OCI-LY7 (cell line): ENCODE results near the gene ZFHX3. TPM values are rescaled to one million over a fixed set of nuclear protein-coding genes. Genes with fewer than 3 reads are reported as not detected.

Source experiments
- BruUV-seq: library from RNA; stranded (reverse); fragments of 400-500 nt; replicated peaks from 2 replicates; lab custom pipeline; 2021; lab: Mats Ljungman, UMichigan
- CTCF ChIA-PET: fragments of 300-600 bp; sonication (Branson Sonifier 250); formaldehyde crosslinking; loops from one replicate; lab custom pipeline; 2022; ENCODE audit warnings: antibody characterized with exemption; ENCODE audit not compliant: unreplicated experiment; lab: Charles Lee
- POLR2A ChIA-PET: fragments of 300-600 bp; sonication (Branson Sonifier 250); formaldehyde crosslinking; loops from one replicate; lab custom pipeline; 2022; ENCODE audit warnings: antibody characterized with exemption; lab: Charles Lee
- DNase-seq: peaks from one replicate; pipeline ENCODE4 v3.0.0-alpha.2; 2015; ENCODE audit warnings: low spot score
- H2AFZ ChIP-seq: fragments of 200-600 bp; sonication (generic), shearing (Covaris generic); 2 replicates; pipeline ENCODE4 v1.6.1; 2014; ENCODE audit warnings: mild to moderate bottlenecking, antibody characterized with exemption, low read length, moderate library complexity
- H3K27ac ChIP-seq: fragments of 200-600 bp; sonication (generic); 2 replicates; pipeline ENCODE4 v1.5.1; 2014; ENCODE audit warnings: mixed run types, low read depth, mild to moderate bottlenecking, moderate library complexity, low read length, inconsistent platforms; ENCODE audit not compliant: poor library complexity, severe bottlenecking
- H3K36me3 ChIP-seq: fragments of 200-600 bp; sonication (generic); 2 replicates; pipeline ENCODE4 v1.6.1; 2014; ENCODE audit warnings: mild to moderate bottlenecking, antibody characterized with exemption, low read length, moderate library complexity, mixed read lengths; ENCODE audit not compliant: insufficient read depth
- H3K4me1 ChIP-seq: fragments of 200-600 bp; sonication (generic); 2 replicates; pipeline ENCODE4 v1.5.1; 2014; ENCODE audit warnings: mild to moderate bottlenecking, low read length; ENCODE audit not compliant: insufficient read depth, poor library complexity, severe bottlenecking
- H3K4me2 ChIP-seq: fragments of 200-600 bp; sonication (generic); 2 replicates; pipeline ENCODE4 v1.6.1; 2014; ENCODE audit warnings: mild to moderate bottlenecking, low read length
- H3K4me3 ChIP-seq: fragments of 200-600 bp; sonication (generic); 2 replicates; pipeline ENCODE4 v1.5.1; 2014; ENCODE audit warnings: mild to moderate bottlenecking, low read depth, low read length; ENCODE audit not compliant: poor library complexity, severe bottlenecking
- H3K79me2 ChIP-seq: fragments of 200-600 bp; sonication (generic); 2 replicates; pipeline ENCODE4 v1.6.1; 2016; ENCODE audit warnings: low read depth, mild to moderate bottlenecking, low read length, moderate library complexity, mixed read lengths; ENCODE audit not compliant: insufficient read depth
- H3K9me2 ChIP-seq: fragments of 200-600 bp; sonication (generic); 2 replicates; pipeline ENCODE4 v1.6.1; 2016; ENCODE audit warnings: mild to moderate bottlenecking, low read length, mixed read lengths; ENCODE audit not compliant: insufficient read depth
- H3K9me3 ChIP-seq: fragments of 200-600 bp; sonication (generic); 2 replicates; pipeline ENCODE4 v1.6.1; 2014; ENCODE audit warnings: mild to moderate bottlenecking, mixed run types, low read length, mixed read lengths
- H4K20me1 ChIP-seq: fragments of 200-600 bp; sonication (generic); 2 replicates; pipeline ENCODE4 v1.6.1; 2014; ENCODE audit warnings: mild to moderate bottlenecking, antibody characterized with exemption, low read length, moderate library complexity, mixed read lengths; ENCODE audit not compliant: insufficient read depth
- CTCF ChIP-seq: fragments of 200-600 bp; sonication (generic); conservative IDR thresholded peaks from 2 replicates; pipeline ENCODE4 v1.5.1; 2014; ENCODE audit warnings: mild to moderate bottlenecking, antibody characterized with exemption, low read length, moderate library complexity, mixed read lengths
- EZH2phosphoT487 ChIP-seq: fragments of 200-600 bp; sonication (generic); IDR thresholded peaks from 2 replicates; pipeline ENCODE4 v1.6.1; 2018; ENCODE audit warnings: low read depth, borderline replicate concordance, mild to moderate bottlenecking, mixed run types, antibody characterized with exemption, low read length, moderate library complexity, mixed read lengths
- intact Hi-C: fragments of 100-400 bp; cut with micrococcal nuclease; formaldehyde crosslinking; loops from one replicate; pipeline ENCODE4 v1.10.0; 2022; ENCODE audit not compliant: unreplicated experiment
- total RNA-seq, 2 experiments: library from RNA; depleted of rRNA in 1 of 2; stranded (reverse); fragments of >200 nt in 1 of 2; shearing (Covaris generic) in 1 of 2; gene quantifications; 2 replicates each; pipeline ENCODE4 v1.2.3, GENCODE V29; 2014 to 2022

Gene ZFHX3
- total RNA-seq, 2 experiments from 2014 or later: 1.3 to 6.2 TPM

DNA sequence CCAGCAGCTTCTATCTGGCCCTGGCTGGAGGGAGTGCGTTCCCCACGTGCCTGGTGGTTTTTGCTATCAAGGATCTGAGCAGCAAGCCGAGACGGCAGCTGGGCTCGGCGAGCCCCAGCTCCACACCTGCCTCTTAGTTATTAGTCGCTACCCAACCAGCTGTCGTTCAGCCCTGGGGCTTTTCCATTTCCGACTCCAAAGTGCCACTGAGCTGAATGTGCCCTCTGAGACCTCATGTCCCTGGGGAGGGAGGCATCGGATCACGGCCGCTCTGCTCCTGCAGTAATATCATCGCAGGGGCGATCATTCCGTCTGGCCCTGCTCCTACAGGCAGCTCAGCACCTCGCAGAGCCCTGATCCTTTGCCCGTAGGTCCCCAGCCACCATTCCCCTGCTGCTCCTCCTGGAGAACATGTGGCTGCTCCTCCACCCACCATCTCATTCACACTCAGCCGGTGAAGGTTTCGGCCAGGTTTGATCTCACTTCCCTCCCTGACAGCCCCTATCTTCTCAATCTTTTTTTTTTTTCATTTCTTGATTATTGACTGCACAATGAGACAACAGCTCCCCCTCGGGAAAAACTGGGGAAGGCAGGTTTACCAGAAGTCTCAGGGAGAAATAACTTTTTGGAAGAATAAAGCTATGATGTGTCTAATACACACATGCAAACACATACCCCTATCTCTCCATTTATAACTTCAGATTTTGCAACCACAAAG lies 86.7 kb downstream of the ZFHX3 start:
- Histone ChIP-seq H3K4me2 (no peak overlapping the region), H3K27ac (no peak overlapping the region), H3K4me1 (no peaks in the 10 kb centered on the region), H3K79me2 (no peaks in the 10 kb centered on the region), H4K20me1 (no peaks in the 10 kb centered on the region), H3K9me3 (no peaks in the 10 kb centered on the region), H2AFZ (no peak overlapping the region), H3K9me2 (no peaks in the 10 kb centered on the region), H3K36me3 (no peaks in the 10 kb centered on the region), H3K4me3 (no peak overlapping the region)
- CTCF ChIA-PET: no interaction called here
- BruUV-seq: no TSS peak
- DNase-seq: no peak
- intact Hi-C loops: no loop called here
- POLR2A ChIA-PET: no interaction called here
- no peak for TF ChIP-seq EZH2phosphoT487
- TF ChIP-seq CTCF: peak; percentile 37; the same call in 1 of the 2 replicates

DNA sequence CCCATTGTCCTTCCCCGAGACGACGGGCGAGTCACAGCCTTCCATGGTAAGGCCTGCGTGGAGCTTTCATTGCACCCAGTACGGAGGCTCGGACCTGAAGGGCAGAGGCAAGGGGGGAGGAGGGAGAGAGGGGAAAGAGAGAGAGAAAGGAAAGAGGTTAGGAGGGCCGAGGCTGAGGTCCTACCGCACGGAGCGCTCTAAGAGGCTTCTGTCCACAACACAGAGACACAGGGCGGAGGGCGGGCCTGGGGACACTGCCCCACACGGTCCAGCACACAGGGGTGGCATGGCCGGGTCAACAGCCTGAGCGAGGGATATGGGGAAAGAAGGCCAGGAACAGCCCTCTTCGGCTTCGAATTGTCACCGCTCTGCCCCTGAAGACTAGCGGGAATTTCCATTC lies 87.8 kb downstream of the ZFHX3 start:
- Histone ChIP-seq H3K9me3 (no peaks in the 10 kb centered on the region), H2AFZ (no peak overlapping the region), H3K79me2 (no peaks in the 10 kb centered on the region), H3K4me2 (no peak overlapping the region), H3K4me1 (no peaks in the 10 kb centered on the region), H3K9me2 (no peaks in the 10 kb centered on the region), H3K36me3 (no peaks in the 10 kb centered on the region), H3K4me3 (no peak overlapping the region), H3K27ac (no peak overlapping the region), H4K20me1 (no peaks in the 10 kb centered on the region)
- TF ChIP-seq CTCF (no peak), EZH2phosphoT487 (no peak)
- intact Hi-C loops: no loop called here
- POLR2A ChIA-PET: no interaction called here
- CTCF ChIA-PET: no interaction called here
- BruUV-seq: no TSS peak
- DNase-seq: no peak

GRCh38 chr16:72959301-72959996 lies 88.5 kb downstream of the ZFHX3 start:
- Histone ChIP-seq H3K36me3 (no peaks in the 10 kb centered on the region), H3K27ac (no peak overlapping the region), H3K9me2 (no peaks in the 10 kb centered on the region), H3K4me3 (no peak overlapping the region), H3K4me2 (no peak overlapping the region), H4K20me1 (no peaks in the 10 kb centered on the region), H3K79me2 (no peaks in the 10 kb centered on the region), H3K9me3 (no peaks in the 10 kb centered on the region), H2AFZ (no peak overlapping the region), H3K4me1 (no peaks in the 10 kb centered on the region)
- no peak for TF ChIP-seq CTCF
- no peak for TF ChIP-seq EZH2phosphoT487
- DNase-seq: no peak
- ChIA-PET CTCF (no interaction called here), POLR2A (no interaction called here)
- BruUV-seq: no TSS peak
- intact Hi-C loops: no loop called here
